Upper lobe of left lung (tissue), 6 donors: ENCODE data around the gene KLHL13. TPM values are rescaled to one million over a fixed set of nuclear protein-coding genes. Genes with fewer than 3 reads are reported as not detected.

Experiments used
- ATAC-seq, 2 donors: fragments of 200-7000 bp; cut with Tn5 transposase; one replicate each; pipeline ENCODE4 v1.9.1; 2022; ENCODE audit warnings: mild to moderate bottlenecking in 2 of 2, moderate library complexity in 2 of 2; ENCODE audit not compliant: low FRiP score in 2 of 2
- DNase-seq, 2 donors: peaks; one replicate each; pipeline ENCODE4 v3.0.0-alpha.2; 2019 to 2020
- H3K27ac ChIP-seq, 4 donors: fragments of 200-600 bp; sonication (generic); one replicate each; pipeline ENCODE4 v1.5.1; 2016 to 2019
- H3K27me3 ChIP-seq, 4 donors: fragments of 200-600 bp; sonication (generic); one replicate each; pipeline ENCODE4 v1.5.1; 2017 to 2019
- H3K36me3 ChIP-seq, 4 donors: fragments of 200-600 bp; sonication (generic); one replicate each; pipeline ENCODE4 v1.5.1; 2016 to 2019
- H3K4me1 ChIP-seq, 4 donors: fragments of 200-600 bp; sonication (generic); one replicate each; pipeline ENCODE4 v1.5.1; 2018 to 2019
- H3K4me3 ChIP-seq, 4 donors: fragments of 200-600 bp; sonication (generic); one replicate each; pipeline ENCODE4 v1.5.1; 2017 to 2019; ENCODE audit warnings: mild to moderate bottlenecking in 2 of 4, moderate library complexity in 1 of 4
- H3K9me3 ChIP-seq, 4 donors: fragments of 200-600 bp; sonication (generic); one replicate each; pipeline ENCODE4 v1.5.1; 2018 to 2019
- EP300 ChIP-seq, 4 donors: sonication (generic); formaldehyde crosslinking; IDR thresholded peaks; one replicate each; pipeline ENCODE4 v1.5.1; 2017; ENCODE audit warnings: antibody characterized with exemption in 4 of 4, control low read depth in 2 of 4
- POLR2A ChIP-seq, 4 donors: fragments of 450-650 bp; IDR thresholded peaks; one replicate each; pipeline ENCODE4 v1.5.1; 2016 to 2017; ENCODE audit warnings: antibody characterized with exemption in 4 of 4, mild to moderate bottlenecking in 2 of 4
- POLR2AphosphoS5 ChIP-seq, 2 donors: sonication (generic); formaldehyde crosslinking; IDR thresholded peaks; one replicate each; pipeline ENCODE4 v1.5.1; 2017; ENCODE audit warnings: antibody characterized with exemption in 2 of 2
- WGBS, 2 donors: methylation state at CpG; one replicate each; pipeline ENCODE4 v1.1.5; 2017 to 2018; 5-methylcytosine and 5-hydroxymethylcytosine counted together
- total RNA-seq, 6 donors: library from RNA; depleted of rRNA in 4 of 6; stranded (reverse); fragments of >200 nt in 4 of 6; gene quantifications; one replicate each; pipeline versions ENCODE4 v1.1.0 to v1.2.1, GENCODE V29; 2016 to 2021
- TF ChIP-seq, protein P1 (sequence below), 6 experiments: fragments of 450-650 bp in 4 of 6; fragments of 200-600 bp in 2 of 6; sonication (generic) in 2 of 6; IDR thresholded peaks; one replicate each; pipeline ENCODE4 v1.5.1; 2016 to 2019; ENCODE audit warnings: antibody characterized with exemption in 6 of 6
- donor health status: DM: no; HTN: no; CAD: no; lungs with moderate emphysema.
- donor health status: DM: no; HTN: yes; CAD: no; lungs with severe emphysema.

KLHL13 gene, protein sequence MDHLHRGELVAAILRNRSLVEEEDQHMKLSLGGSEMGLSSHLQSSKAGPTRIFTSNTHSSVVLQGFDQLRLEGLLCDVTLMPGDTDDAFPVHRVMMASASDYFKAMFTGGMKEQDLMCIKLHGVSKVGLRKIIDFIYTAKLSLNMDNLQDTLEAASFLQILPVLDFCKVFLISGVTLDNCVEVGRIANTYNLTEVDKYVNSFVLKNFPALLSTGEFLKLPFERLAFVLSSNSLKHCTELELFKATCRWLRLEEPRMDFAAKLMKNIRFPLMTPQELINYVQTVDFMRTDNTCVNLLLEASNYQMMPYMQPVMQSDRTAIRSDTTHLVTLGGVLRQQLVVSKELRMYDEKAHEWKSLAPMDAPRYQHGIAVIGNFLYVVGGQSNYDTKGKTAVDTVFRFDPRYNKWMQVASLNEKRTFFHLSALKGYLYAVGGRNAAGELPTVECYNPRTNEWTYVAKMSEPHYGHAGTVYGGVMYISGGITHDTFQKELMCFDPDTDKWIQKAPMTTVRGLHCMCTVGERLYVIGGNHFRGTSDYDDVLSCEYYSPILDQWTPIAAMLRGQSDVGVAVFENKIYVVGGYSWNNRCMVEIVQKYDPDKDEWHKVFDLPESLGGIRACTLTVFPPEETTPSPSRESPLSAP
- total RNA-seq = 1 to 10 TPM in 2 of 6 donors, under 1 TPM in 3, not detected in 1; 0.63 to 3.8 (median 0.89) TPM

DNA sequence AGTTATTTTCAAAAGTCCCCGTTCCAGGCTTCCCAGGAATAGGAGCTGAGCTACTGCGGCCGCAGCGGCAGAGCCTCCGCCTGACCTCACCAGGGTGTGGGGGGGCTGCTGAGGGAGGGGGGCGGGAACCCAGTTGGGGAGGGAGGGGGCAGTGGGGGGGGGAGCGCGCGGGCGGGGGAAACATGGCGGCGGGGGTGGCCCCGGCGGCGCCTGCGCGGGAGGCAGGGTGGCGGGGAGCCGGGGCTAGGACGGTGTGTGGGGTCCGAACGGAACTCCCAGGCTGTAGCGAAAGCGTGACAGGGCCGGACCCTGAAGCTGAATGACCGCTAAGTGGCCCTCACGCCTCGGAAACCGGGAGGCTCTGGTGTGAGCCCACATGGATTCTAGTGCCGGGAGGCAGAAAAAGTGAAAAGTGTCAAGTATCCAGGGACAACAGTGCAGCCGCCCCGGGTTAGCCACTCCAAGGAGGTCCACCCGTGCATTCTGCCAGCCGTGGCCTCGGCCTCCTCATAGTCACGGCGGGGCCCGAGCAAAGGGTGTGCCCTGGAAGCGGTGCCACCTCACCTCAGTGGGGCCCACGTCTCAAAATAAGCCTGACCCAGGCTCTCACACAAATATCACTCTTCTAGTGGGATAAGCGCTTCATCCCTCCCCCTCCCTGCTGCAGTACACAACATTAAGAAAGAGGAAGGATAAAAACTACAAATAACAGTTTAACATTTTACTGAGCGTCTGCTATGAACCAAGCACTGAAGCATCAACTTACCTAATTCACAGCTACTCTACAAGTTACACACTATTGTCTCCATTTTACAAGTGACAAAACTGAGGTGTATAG, at the start of gene KLHL13:
Gene KLHL13 (minus strand): TSS at position 98 of the 838 bp plus-strand sequence. CDS start 88,337 bp downstream, outside the sequence.
- H3K9me3 ChIP-seq = no peaks in the 10 kb centered on the region
- 3 to 28% methylated on average over 14 to 32 of the region's 42 CpGs for WGBS, 2 donors

DNA sequence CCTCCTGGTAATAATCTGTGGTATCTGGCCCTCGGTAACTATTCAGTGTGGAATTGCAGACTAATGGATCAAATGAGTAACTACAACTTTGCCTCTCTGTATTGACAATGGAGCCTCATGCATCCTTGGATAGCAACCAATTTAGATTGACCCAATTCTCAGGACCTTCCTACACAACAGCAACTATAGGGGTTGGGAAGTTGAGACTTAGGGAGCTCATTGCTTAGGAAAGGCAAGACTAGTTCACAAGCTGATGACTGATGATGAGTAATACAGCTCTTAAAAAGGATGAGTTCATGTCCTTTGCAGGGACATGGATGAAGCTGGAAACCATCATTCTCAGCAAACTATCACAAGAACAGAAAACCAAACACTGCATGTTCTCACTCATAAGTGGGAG, 47.5 kb upstream of the KLHL13 start:
- Histone ChIP-seq H3K4me1 (no peaks in the 10 kb centered on the region), H3K27ac (no peak overlapping the region), H3K4me3 (no peak overlapping the region), H3K9me3 (no peaks in the 10 kb centered on the region), H3K36me3 (no peaks in the 10 kb centered on the region), H3K27me3 (no peaks in the 10 kb centered on the region)
- ATAC-seq = no peak
- TF ChIP-seq EP300 (IDR thresholded peaks at IDR 0.05) (no peak), POLR2A (IDR thresholded peaks at IDR 0.05) (no peak), POLR2AphosphoS5 (IDR thresholded peaks at IDR 0.05) (no peak)
- TF ChIP-seq, protein P1, sequence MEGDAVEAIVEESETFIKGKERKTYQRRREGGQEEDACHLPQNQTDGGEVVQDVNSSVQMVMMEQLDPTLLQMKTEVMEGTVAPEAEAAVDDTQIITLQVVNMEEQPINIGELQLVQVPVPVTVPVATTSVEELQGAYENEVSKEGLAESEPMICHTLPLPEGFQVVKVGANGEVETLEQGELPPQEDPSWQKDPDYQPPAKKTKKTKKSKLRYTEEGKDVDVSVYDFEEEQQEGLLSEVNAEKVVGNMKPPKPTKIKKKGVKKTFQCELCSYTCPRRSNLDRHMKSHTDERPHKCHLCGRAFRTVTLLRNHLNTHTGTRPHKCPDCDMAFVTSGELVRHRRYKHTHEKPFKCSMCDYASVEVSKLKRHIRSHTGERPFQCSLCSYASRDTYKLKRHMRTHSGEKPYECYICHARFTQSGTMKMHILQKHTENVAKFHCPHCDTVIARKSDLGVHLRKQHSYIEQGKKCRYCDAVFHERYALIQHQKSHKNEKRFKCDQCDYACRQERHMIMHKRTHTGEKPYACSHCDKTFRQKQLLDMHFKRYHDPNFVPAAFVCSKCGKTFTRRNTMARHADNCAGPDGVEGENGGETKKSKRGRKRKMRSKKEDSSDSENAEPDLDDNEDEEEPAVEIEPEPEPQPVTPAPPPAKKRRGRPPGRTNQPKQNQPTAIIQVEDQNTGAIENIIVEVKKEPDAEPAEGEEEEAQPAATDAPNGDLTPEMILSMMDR (IDR thresholded peaks at IDR 0.05) = no peak
- WGBS, 2 donors = 80 to 88% methylated on average over 1 of the region's 1 CpG
- no peak for DNase-seq

More for the DNA sequence above, at the start of gene KLHL13:
- TF ChIP-seq POLR2A (IDR thresholded peaks at IDR 0.05) (no peak), POLR2AphosphoS5 (IDR thresholded peaks at IDR 0.05) (no peak)
- TF ChIP-seq, protein P1 (IDR thresholded peaks at IDR 0.05) = no peak
- Histone ChIP-seq H3K27me3 (no peaks in the 10 kb centered on the region), H3K36me3 (no peaks in the 10 kb centered on the region), H3K27ac (peak within 1 kb of the TSS in 1 of 4 donors; percentile 25), H3K4me3 (peak within 1 kb of the TSS; percentile 5 to 54 (median 44)), H3K4me1 (no peaks in the 10 kb centered on the region)
- DNase-seq = peak in 1 of 2 donors; percentile 81
- ATAC-seq = peak; percentile 44 to 86

DNA sequence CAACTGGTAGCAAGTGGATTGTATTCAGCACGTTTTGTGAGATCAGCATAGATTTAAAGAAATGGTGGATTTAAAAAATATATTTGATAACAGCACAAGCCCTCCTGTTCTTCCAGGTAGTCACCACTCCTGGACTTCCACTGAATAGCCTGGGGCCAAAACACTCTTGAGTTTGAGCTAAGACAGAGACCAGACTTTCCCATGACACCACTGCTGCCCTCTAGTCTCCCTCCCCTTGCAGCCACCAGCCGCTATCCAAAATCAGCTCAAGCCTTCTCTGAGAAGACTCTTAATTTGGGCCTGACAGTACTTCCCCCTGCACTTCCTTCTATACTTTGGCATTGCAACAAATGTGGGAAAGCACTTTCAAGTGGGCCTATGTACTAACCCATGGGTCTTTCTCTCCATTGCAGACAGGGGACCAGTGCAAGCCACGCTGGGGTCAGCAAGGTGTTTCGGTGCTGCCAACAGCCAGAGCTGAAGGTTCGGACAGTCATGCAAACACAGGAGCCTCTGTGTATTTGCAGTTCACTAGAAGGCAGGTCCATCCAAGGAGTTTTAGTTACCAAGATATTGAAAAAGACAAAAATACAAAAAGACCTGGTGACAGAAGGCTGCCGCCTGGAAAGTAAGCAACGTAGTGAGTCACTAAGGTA, 40.5 kb upstream of the KLHL13 start:
- DNase-seq (no peak), ATAC-seq (no peak)
- Histone ChIP-seq H3K27me3 (no peaks in the 10 kb centered on the region), H3K27ac (no peak overlapping the region), H3K9me3 (no peaks in the 10 kb centered on the region), H3K36me3 (no peaks in the 10 kb centered on the region), H3K4me1 (no peaks in the 10 kb centered on the region), H3K4me3 (no peak overlapping the region)
- 79 to 92% methylated on average over 6 to 7 of the region's 7 CpGs for WGBS, 2 donors
- no peak for TF ChIP-seq EP300 (IDR thresholded peaks at IDR 0.05)
- no peak for TF ChIP-seq POLR2A (IDR thresholded peaks at IDR 0.05)
- TF ChIP-seq, protein P1 (IDR thresholded peaks at IDR 0.05) = no peak
- TF ChIP-seq POLR2AphosphoS5 (IDR thresholded peaks at IDR 0.05) = no peak

GRCh38 chrX:118156254-118156952, 39.8 kb upstream of the KLHL13 start:
- 83 to 86% methylated on average over 6 of the region's 6 CpGs for WGBS, 2 donors
- TF ChIP-seq, protein P1 (IDR thresholded peaks at IDR 0.05) = no peak
- TF ChIP-seq POLR2AphosphoS5 (IDR thresholded peaks at IDR 0.05) = no peak
- TF ChIP-seq EP300 (IDR thresholded peaks at IDR 0.05) = no peak
- no peak for TF ChIP-seq POLR2A (IDR thresholded peaks at IDR 0.05)
- Histone ChIP-seq H3K27ac (no peak overlapping the region), H3K27me3 (no peaks in the 10 kb centered on the region), H3K4me1 (no peaks in the 10 kb centered on the region), H3K36me3 (no peaks in the 10 kb centered on the region), H3K4me3 (no peak overlapping the region), H3K9me3 (no peaks in the 10 kb centered on the region)
- no peak for ATAC-seq
- no peak for DNase-seq
